GM18951 (cell line): Measurements from ENCODE around the gene KCNAB3.

Experiments used
- POLR2A ChIP-seq: IDR thresholded peaks from 4 replicates; pipeline ENCODE4 v1.6.1; 2011; ENCODE audit warnings: mild to moderate bottlenecking; ENCODE audit not compliant: insufficient read length, insufficient read depth; ENCODE audit errors: extremely low read depth
- in situ Hi-C: fragments of 300-500 bp; cut with MboI; formaldehyde crosslinking; loops from one replicate; pipeline ENCODE4 v1.12.0; 2022; ENCODE audit warnings: low sequenced_read_pairs, mixed read lengths, inconsistent platforms; ENCODE audit not compliant: unreplicated experiment

Gene KCNAB3

GRCh38 chr17:7951143-7951792 is 21.6 kb upstream of the KCNAB3 start:
- TF ChIP-seq POLR2A, result no peak
- in situ Hi-C loops, result no loop called here

GRCh38 chr17:7950578-7950977 is 20.9 kb upstream of the KCNAB3 start:
- TF ChIP-seq POLR2A, result no peak
- in situ Hi-C loops, result no loop called here

- no peak for TF ChIP-seq POLR2A
Measured at GRCh38 chr17:7947651-7948050, 18.0 kb upstream of the KCNAB3 start.

GRCh38 chr17:7946441-7946840 is 16.8 kb upstream of the KCNAB3 start:
- in situ Hi-C loops, result no loop called here
- TF ChIP-seq POLR2A, result no peak

More at GRCh38 chr17:7947651-7948050, 18.0 kb upstream of the KCNAB3 start:
- in situ Hi-C loops, result no loop called here

- TF ChIP-seq POLR2A, result no peak
- in situ Hi-C loops, result no loop called here
Measured at GRCh38 chr17:7945651-7946050, 16.0 kb upstream of the KCNAB3 start.

GRCh38 chr17:7944326-7944725 is 14.7 kb upstream of the KCNAB3 start:
- in situ Hi-C loops, result no loop called here
- no peak for TF ChIP-seq POLR2A

- in situ Hi-C loops, result no loop called here
- no peak for TF ChIP-seq POLR2A
Measured at GRCh38 chr17:7943291-7943690, 13.6 kb upstream of the KCNAB3 start.

- TF ChIP-seq POLR2A, result no peak
- in situ Hi-C loops, result no loop called here
Measured at GRCh38 chr17:7940743-7941142, 11.1 kb upstream of the KCNAB3 start.

GRCh38 chr17:7940034-7940433 is 10.4 kb upstream of the KCNAB3 start:
- in situ Hi-C loops, result no loop called here

GRCh38 chr17:7935859-7936258 is 6.2 kb upstream of the KCNAB3 start:
- no peak for TF ChIP-seq POLR2A
- in situ Hi-C loops, result no loop called here

More at GRCh38 chr17:7940034-7940433, 10.4 kb upstream of the KCNAB3 start:
- TF ChIP-seq POLR2A, result no peak

GRCh38 chr17:7932949-7933348 is 3.3 kb upstream of the KCNAB3 start:
- in situ Hi-C loops, result no loop called here
- TF ChIP-seq POLR2A, result no peak

- no peak for TF ChIP-seq POLR2A
- in situ Hi-C loops, result no loop called here
Measured at GRCh38 chr17:7932483-7932891, 2.8 kb upstream of the KCNAB3 start.

GRCh38 chr17:7931709-7932482 is 2.2 kb upstream of the KCNAB3 start, which contains the start of the genes CNTROB and TRAPPC1:
Gene CNTROB (plus strand): TSS chr17:7932206. CDS start chr17:7933080, 874 bp downstream.
Gene TRAPPC1 (minus strand): TSS chr17:7931946. CDS start chr17:7931829, 117 bp downstream.
- in situ Hi-C loops, result no loop called here
- TF ChIP-seq POLR2A, result peak; percentile 74

- in situ Hi-C loops, result no loop called here
- no peak for TF ChIP-seq POLR2A
Measured at GRCh38 chr17:7930841-7931631, 1.4 kb upstream of the KCNAB3 start.

GRCh38 chr17:7927596-7927995 is 2.1 kb downstream of the KCNAB3 start:
- no peak for TF ChIP-seq POLR2A
- in situ Hi-C loops, result no loop called here
